ENCODE results near the gene BLTP3B. TPM values are rescaled to one million over a fixed set of nuclear protein-coding genes. Genes with fewer than 3 reads are reported as not detected.

The BLTP3B gene
- total RNA-seq, 1 donor from 2014 or later = 9.3 TPM

GRCh38 chr12:100127766-100128511, 14.7 kb downstream of the BLTP3B start:
- no peak for DNase-seq
- ATAC-seq (ENCODE audit: poor library complexity) = peak; percentile 85
- intact Hi-C loops (cut with DNase I) = no loop called here

DNA sequence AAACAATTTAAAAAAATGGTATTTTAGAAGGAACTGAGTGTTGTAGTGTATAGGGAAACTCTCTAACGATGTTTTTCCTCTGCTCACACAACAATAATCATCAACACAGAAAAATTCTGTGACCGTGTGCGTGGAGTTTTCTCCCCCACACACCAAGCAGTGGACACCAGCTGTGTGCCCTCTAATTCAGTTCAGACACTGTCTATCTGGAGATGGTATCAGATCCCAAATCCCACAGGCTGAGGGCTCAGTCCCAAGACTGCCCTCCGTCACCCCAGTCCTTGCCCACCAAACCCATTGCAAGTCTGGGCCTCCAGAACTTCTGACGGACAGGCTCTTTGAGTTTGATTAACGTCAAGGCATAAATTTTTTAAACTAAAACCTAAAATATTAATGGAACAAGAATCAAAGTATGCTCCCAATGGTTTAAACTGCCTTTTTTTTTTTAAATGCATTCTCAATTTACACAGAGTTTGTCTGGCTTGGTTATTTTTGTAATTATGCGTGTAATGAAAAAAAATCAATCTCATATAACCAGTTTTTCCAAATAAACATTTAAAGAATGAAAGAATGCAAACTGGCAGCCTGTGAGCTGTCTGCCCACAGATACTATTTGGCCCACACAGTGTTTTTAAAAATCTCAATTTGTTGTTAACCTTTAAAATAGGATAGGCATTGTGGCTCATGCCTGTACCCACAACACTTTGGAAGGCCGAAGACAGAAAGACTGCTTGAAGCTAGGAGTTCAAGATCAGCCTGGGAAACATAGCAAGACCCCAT, 19.2 kb downstream of the BLTP3B start:
- DNase-seq = no peak
- ATAC-seq (ENCODE audit: poor library complexity) = no peak
- intact Hi-C loops (cut with DNase I) = no loop called here

- intact Hi-C loops (cut with DNase I) = no loop called here
Observed at GRCh38 chr12:100120355-100120754, 22.3 kb downstream of the BLTP3B start.

GRCh38 chr12:100115291-100115690, 27.4 kb downstream of the BLTP3B start:
- ATAC-seq (ENCODE audit: poor library complexity) (no peak), DNase-seq (no peak)
- intact Hi-C loops (cut with DNase I) = no loop called here

More at GRCh38 chr12:100120355-100120754, 22.3 kb downstream of the BLTP3B start:
- DNase-seq = no peak
- ATAC-seq (ENCODE audit: poor library complexity) = no peak

GRCh38 chr12:100114574-100114973, 28.1 kb downstream of the BLTP3B start:
- ATAC-seq (ENCODE audit: poor library complexity) (no peak), DNase-seq (no peak)
- intact Hi-C loops (cut with DNase I) = no loop called here

- intact Hi-C loops (cut with DNase I) = no loop called here
- DNase-seq = no peak
- ATAC-seq (ENCODE audit: poor library complexity) = no peak
Observed at GRCh38 chr12:100110276-100110675, 32.4 kb downstream of the BLTP3B start.

DNA sequence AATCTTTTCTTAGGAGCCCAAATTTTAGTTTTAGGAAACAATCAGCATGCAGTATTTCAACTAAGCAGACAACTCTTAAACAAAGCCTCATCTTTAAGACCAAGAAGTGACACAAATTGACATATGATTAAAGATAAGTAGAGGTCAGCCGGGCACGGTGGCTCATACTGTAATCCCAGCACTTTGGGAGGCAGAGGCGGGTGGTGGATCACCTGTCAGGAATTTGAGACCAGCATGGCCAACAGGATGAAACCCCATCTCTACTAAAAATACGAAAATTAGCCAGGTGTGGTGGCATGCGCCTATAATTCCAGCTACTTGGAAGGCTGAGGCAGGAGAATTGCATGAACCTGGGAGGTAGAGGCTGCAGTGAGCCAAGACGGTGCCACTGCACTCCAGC, 35.8 kb downstream of the BLTP3B start:
- intact Hi-C loops (cut with DNase I) = no loop called here
- ATAC-seq (ENCODE audit: poor library complexity) = no peak

GRCh38 chr12:100105661-100106060, 37.0 kb downstream of the BLTP3B start:
- no peak for ATAC-seq (ENCODE audit: poor library complexity)
- intact Hi-C loops (cut with DNase I) = no loop called here
- DNase-seq = no peak

More for the DNA sequence above, 35.8 kb downstream of the BLTP3B start:
- no peak for DNase-seq

GRCh38 chr12:100101000-100101399, 41.7 kb downstream of the BLTP3B start:
- intact Hi-C loops (cut with DNase I) = no loop called here
- DNase-seq (no peak), ATAC-seq (ENCODE audit: poor library complexity) (no peak)

Small RNAs within 50 kb of the gene (microRNA-seq; reads per million reads assigned to microRNA genes)
- not detected for gene MIR1827

Other genes with a start within 250 kb of the BLTP3B start
- gene ANKS1B, start 157.9 kb downstream of the BLTP3B start, total RNA-seq = 1.2 TPM
- 18.7 TPM for gene ACTR6, start 57.9 kb upstream of the BLTP3B start, total RNA-seq
- gene DEPDC4, start 124.2 kb upstream of the BLTP3B start, total RNA-seq = 0.32 TPM
- gene SCYL2, start 124.3 kb upstream of the BLTP3B start, total RNA-seq = 24.7 TPM
- not detected for gene SLC17A8, start 214.2 kb upstream of the BLTP3B start, total RNA-seq